Nasal cavity respiratory epithelium epithelial cell of viscerocranial mucosa (primary cell): ENCODE measurements around the gene SIGLEC7. TPM values are rescaled to one million over a fixed set of nuclear protein-coding genes. Genes with fewer than 3 reads are reported as not detected.

Experiments used
- total RNA-seq: library from RNA; depleted of rRNA; stranded (reverse); fragments of >200 nt; gene quantifications from 2 replicates; pipeline ENCODE4 v1.2.3, GENCODE V29; 2014

Gene SIGLEC7
- not detected in 2 replicates for total RNA-seq

GRCh38 chr19:51142119-51142518, at the start of gene SIGLEC7:
TSS of gene SIGLEC7 (plus strand) at chr19:51142301. CDS start at chr19:51142370, 69 bp downstream.

GRCh38 chr19:51108066-51108804, 33.9 kb upstream of the SIGLEC7 start, which contains the start of gene CTU1:
TSS of gene CTU1 (minus strand) at chr19:51108409. CDS start at chr19:51104569, 3,840 bp downstream.

GRCh38 chr19:51124729-51125128, 17.4 kb upstream of the SIGLEC7 start, which contains the start of gene SIGLEC9:
TSS of gene SIGLEC9 (plus strand) at chr19:51124906. CDS start at chr19:51124975, 69 bp downstream.

Other genes starting within 250 kb of the SIGLEC7 start
- gene KLK4, start 230.9 kb upstream of the SIGLEC7 start, total RNA-seq = not detected in 2 replicates
- 25.0 and 189 TPM in 2 replicates for gene KLK5, start 189.3 kb upstream of the SIGLEC7 start, total RNA-seq
- 2.5 and 3.4 TPM in 2 replicates for gene KLK6, start 172.7 kb upstream of the SIGLEC7 start, total RNA-seq
- 15.0 and 22.9 TPM in 2 replicates for gene KLK7, start 158.4 kb upstream of the SIGLEC7 start, total RNA-seq
- 27.8 and 86.5 TPM in 2 replicates for gene KLK8, start 140.7 kb upstream of the SIGLEC7 start, total RNA-seq
- 36.2 and 66.0 TPM in 2 replicates for gene KLK10, start 122.6 kb upstream of the SIGLEC7 start, total RNA-seq
- 17.4 and 29.0 TPM in 2 replicates for gene KLK11, start 115.7 kb upstream of the SIGLEC7 start, total RNA-seq
- 0.14 and 17.1 TPM in 2 replicates for gene KLK12, start 107.3 kb upstream of the SIGLEC7 start, total RNA-seq
- gene KLK13, start 77.2 kb upstream of the SIGLEC7 start, total RNA-seq = 0.68 and 1.3 TPM in 2 replicates
- gene KLK14, start 59.4 kb upstream of the SIGLEC7 start, total RNA-seq = under 0.01 and 0.21 TPM in 2 replicates
- gene CTU1, start 33.9 kb upstream of the SIGLEC7 start, total RNA-seq = 8.2 and 10.0 TPM in 2 replicates
- not detected in 2 replicates for gene SIGLEC9, start 17.4 kb upstream of the SIGLEC7 start, total RNA-seq
- not detected in 2 replicates for gene CD33, start 82.8 kb downstream of the SIGLEC7 start, total RNA-seq
- gene SIGLECL1, start 108.8 kb downstream of the SIGLEC7 start, total RNA-seq = not detected in 2 replicates
- not detected in 2 replicates for gene IGLON5, start 169.3 kb downstream of the SIGLEC7 start, total RNA-seq
- gene VSIG10L, start 199.8 kb downstream of the SIGLEC7 start, total RNA-seq = 0.68 and 1.6 TPM in 2 replicates
- 26.7 and 59.9 TPM in 2 replicates for gene ETFB, start 224.1 kb downstream of the SIGLEC7 start, total RNA-seq
- gene CLDND2, start 226.7 kb downstream of the SIGLEC7 start, total RNA-seq = not detected in 2 replicates
- gene NKG7, start 230.4 kb downstream of the SIGLEC7 start, total RNA-seq = not detected in 2 replicates
- not detected in 2 replicates for gene LIM2, start 245.7 kb downstream of the SIGLEC7 start, total RNA-seq
- gene C19orf84, start 248.3 kb downstream of the SIGLEC7 start, total RNA-seq = not detected in 2 replicates